Transverse colon (tissue), 3 donors: ENCODE results near the gene HMGN2.

Experiments
- CTCF ChIP-seq, 5 experiments: fragments of 200-600 bp in 3 of 5; fragments of 450-650 bp in 2 of 5; sonication (generic) in 3 of 5; IDR thresholded peaks; 1 replicate in 2 of 5; 2 replicates in 3 of 5; pipeline ENCODE4 v1.5.1; 2016 to 2017; ENCODE audit warnings: antibody characterized with exemption in 5 of 5, inconsistent platforms in 3 of 5, mild to moderate bottlenecking in 2 of 5, moderate library complexity in 1 of 5
- POLR2A ChIP-seq: fragments of 450-650 bp; IDR thresholded peaks from one replicate; pipeline ENCODE4 v1.6.1; 2016; ENCODE audit warnings: antibody characterized with exemption, mild to moderate bottlenecking, moderate library complexity

GRCh38 chr1:26472901-26473845 is 933 bp downstream of the HMGN2 start:
- TF ChIP-seq POLR2A (peak; percentile 37), CTCF (IDR thresholded peaks at IDR 0.05) (no peak)
